Left colon (tissue), 2 donors: ENCODE data around the gene TEKT2. TPM values are rescaled to one million over a fixed set of nuclear protein-coding genes. Genes with fewer than 3 reads are reported as not detected.

Experiments used
- ATAC-seq: fragments of 200-7000 bp; cut with Tn5 transposase; one replicate; pipeline ENCODE4 v1.9.1; 2020; ENCODE audit warnings: mild to moderate bottlenecking, moderate library complexity
- DNase-seq, 2 donors: peaks; one replicate each; pipeline ENCODE4 v3.0.0-alpha.2; 2020
- intact Hi-C, 2 donors: fragments of 100-400 bp; cut with DNase I in 1 of 2; cut with micrococcal nuclease in 1 of 2; formaldehyde crosslinking; loops; one replicate each; pipeline versions ENCODE4 v1.11.2 to v1.14.0; 2022; cut with DNase I, micrococcal nuclease
- total RNA-seq, 2 donors: library from RNA; stranded (reverse); fragmentation: NEBNext Ultra II Directional; extraction: Animal tissue kit (Norgen Biotek cat#: 25700); gene quantifications; one replicate each; pipeline ENCODE4 v1.2.1, GENCODE V29; 2021
- donor health status: DM: no; HTN: no; CAD: no.
- donor health status: DM: yes; HTN: yes; CAD: no.

The TEKT2 gene
- total RNA-seq, 2 donors from 2014 or later = not detected

DNA sequence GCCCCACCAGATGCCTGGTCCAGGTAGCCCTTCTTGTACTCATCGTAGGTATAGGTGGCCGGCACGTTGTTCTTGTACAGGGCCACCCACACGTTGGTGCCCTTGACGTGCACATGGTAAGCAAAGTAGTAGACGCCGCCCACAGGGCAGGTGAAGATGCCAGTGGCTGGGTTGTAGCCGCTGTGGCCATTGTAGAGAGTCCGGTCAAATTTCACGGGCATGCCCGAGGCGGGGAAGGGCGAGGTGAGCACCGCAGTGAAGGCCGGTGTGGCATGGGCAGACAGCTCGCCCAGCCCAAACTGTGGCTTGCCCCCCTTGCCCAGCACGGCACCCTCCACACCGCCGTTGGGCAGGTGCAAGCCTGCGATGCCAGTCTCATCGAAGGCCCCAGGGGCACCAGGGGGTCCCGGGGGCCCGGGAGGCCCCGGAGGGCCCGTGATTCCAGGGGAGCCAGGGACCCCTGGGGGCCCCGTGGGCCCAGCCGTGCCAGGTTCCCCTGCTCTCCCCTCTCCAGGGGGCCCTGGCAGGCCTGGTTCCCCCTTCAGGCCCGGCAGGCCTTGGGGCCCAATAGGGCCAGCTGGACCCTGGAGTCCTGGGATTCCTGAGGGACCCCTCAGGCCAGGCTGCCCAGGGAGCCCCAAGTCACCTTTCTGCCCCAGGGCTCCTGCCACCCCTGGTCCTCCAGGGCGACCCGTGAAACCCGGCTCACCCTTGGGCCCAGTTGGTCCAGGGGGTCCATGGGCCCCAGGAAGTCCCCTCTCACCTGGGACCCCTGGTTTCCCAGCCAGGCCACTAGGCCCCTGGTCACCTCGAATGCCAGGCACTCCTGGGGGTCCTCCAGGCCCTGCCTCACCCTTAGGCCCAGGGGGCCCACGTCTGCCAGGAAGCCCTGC lies 14.0 kb downstream of the TEKT2 start:
- ATAC-seq = no peak
- no peak for DNase-seq
- intact Hi-C loops = loop anchor here in 1 of 2 donors (10.0 kb wide), 1 partner anchor 187 kb away; no protein-coding TSS in a partner anchor

DNA sequence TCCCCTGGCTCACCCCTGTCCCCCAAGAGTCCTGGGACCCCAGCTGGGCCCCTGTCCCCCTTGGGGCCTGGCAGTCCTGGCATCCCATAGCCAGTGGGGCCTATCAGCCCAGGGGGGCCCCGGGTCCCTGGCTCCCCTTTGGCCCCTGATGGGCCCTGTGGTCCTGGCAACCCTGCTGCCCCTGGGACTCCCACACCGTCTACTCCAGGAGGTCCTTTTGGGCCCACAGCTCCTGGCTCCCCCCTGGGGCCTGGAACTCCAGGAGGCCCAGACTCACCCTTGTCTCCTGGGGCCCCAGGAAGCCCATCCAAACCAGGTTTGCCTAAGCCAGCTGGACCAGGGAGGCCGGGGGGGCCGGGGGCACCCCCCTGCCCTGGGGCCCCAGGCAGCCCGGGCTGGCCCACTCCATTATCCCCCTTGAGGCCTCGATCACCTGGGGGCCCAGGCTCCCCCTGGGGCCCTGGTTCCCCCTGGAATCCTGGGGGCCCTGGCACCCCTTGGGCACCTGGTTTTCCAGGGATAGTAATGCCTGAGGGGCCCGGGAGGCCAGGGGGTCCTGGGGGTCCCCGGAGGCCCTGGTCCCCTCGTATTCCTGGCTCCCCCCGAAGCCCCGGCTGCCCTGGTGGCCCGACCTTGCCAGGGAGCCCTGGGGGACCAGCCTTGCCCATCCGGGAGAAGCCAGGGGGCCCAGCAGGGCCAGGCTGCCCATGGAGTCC lies 14.9 kb downstream of the TEKT2 start:
- DNase-seq = no peak
- intact Hi-C loops = loop anchor here in 1 of 2 donors (10.0 kb wide), 1 partner anchor 186 kb away; no protein-coding TSS in a partner anchor
- no peak for ATAC-seq

DNA sequence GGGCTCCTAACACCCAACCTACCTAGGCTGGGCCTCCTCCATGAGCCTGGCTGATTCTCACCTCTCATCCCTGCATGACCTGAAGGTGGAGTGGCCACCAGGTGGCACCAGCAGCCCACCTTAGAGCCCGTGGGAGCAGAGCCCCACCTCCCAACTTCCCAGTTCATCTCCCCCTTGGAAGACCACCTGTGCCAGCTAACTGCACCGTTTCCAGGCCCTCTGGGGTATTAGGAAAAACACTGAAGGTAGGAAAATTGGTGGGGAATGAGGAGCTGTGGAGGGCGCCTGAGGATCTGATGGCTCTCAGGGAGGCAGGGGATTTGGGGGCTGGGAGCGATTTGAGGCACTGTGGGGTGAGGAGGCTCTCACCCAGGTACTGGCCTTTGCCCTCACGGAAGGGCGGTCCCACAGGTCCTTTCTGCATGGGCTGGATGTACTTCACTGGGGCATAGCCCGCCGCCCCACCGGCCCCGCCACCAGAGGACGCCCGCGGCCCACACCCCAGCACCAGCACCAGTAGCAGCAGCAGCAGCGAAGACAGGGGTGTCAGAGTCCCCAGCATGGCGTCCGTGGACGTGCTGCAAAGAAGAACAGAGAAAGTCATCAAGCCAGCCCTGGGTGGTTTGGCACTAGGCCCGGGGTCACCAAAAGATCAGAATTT lies 15.9 kb downstream of the TEKT2 start:
- intact Hi-C loops = loop anchor here in 1 of 2 donors (10.0 kb wide), 1 partner anchor 185 kb away; no protein-coding TSS in a partner anchor
- DNase-seq (peak; percentile 58 to 89), ATAC-seq (peak; percentile 91)

DNA sequence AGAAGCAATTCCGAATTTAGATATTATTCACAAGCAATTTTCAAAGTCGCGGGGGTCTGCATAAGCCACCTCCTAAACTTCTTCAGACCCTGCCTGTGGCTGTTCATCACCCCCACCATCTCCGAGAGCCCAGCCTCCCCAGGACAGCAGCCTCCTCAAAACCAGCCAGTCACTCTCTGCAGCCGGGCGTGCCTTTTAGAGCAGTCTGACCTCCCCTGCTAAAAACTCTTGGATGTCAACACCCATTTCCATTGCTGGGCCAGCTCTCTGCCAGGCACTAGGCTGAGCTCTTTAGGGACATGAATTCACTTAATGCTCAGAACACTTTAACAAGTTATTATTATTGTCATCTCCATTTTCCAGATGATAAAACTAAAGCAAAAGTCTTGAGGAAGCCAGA lies 16.5 kb downstream of the TEKT2 start:
- intact Hi-C loops = no loop called here

DNA sequence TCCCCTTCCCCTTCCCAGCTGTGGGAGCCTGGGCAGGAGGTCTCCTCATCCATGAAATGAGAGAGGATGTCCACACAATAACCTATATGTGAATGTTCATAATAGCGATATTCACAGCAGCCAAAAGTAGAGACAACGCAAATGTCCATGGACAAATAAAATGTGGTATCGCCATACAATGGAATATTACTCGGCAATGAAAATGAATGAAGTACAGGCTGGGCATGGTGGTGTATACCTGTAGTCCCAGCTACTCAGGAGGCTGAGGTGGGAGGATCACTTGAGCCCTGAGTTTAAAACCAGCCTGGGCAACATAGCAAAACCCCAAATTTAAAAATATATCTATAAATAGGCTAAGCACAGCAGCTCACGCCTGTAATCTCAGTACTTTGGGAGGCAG lies 17.7 kb downstream of the TEKT2 start:
- intact Hi-C loops = no loop called here
- DNase-seq (no peak), ATAC-seq (no peak)

More for the DNA sequence above, 16.5 kb downstream of the TEKT2 start:
- DNase-seq = no peak
- ATAC-seq = no peak

DNA sequence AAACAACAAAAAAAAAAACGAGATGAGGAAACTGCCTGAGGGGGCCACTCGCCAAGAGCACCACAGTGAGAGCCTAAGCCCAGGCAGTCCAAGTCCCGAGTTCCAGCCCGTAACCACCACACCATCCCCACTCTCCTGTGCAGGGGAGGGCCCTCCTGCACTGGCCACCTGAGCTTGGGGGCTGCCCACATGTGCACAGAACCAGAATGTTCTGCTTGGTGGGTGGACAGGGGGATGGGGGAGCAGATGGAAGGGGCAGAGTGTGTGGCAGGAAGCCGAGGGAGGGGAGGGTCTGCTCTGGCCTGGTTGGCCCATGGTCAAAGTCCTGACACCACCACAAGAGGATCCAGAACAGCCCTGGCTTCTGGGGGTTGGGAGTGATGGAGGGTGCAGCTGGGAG lies 22.4 kb downstream of the TEKT2 start:
- no peak for DNase-seq
- ATAC-seq = no peak
- intact Hi-C loops = no loop called here

DNA sequence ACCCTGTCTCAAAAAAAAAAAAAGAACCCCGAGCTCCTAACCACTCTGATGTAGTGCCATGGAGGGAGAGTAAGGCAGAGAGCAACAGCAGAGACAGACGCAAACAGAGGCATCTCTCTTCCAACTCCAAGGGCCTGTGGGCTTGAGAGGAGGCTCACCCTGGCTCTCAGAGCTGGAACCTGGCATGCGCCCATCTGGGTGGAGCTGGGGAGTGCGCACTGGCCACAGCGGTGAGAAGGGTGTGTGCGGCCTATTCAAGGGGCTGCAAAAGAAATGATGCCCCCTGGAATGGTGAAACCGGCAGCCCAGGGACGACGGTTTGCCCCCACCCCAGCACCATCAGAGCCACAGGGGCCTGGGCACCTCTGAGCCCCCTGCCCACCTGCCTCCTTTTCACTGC lies 23.5 kb downstream of the TEKT2 start:
- no peak for DNase-seq
- ATAC-seq = no peak

DNA sequence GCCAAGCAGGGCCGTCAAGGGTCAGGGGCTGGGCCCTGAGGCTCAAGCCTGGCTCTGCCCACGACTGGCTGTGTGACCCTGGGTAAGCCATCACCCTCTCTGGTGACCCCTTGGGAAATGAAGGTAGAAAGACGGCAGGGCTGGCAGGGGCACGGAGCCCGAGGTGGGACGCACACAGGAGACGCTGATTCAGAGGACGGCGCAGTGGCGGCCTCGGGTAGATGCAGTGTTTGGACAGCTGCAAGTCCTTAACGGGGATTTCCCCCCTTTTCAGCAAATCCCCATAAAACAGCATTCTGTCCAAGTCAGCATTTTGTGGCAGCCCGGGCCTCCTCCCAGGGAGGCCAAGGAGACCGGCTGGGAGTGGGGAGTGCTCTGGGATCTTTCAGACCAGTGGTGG lies 24.4 kb downstream of the TEKT2 start:
- intact Hi-C loops = no loop called here
- DNase-seq (no peak), ATAC-seq (no peak)

More for the DNA sequence above, 23.5 kb downstream of the TEKT2 start:
- intact Hi-C loops = no loop called here

DNA sequence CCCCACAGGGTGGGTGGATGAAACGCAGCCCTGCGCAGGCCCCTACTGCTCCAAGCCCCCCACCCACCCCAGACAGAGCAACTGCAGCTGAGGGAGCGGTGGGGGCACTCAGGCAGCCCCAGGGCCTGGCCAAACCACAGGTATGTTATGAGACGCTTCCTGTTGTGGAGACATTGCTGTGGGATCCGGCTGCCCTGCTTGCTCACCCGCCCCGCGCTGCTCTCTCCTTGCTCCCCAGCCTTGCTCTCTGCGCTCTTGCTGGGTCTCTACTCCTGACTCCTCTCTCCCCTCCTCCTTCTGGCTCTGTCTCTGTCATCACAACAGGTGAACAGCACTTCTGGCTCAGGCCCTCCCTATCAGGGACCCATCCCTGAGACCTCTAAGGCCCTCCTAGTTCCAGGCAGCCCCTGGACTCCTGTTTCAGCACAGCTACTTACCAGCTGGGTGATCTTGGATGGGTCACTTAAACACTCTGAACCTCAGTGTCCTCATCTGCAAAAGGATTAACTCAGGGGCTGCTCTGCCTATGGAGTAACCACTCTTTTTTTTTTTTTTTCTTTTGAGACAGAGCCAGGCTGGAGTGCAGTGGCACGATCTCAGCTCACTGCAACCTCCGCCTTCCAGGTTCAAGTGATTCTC lies 25.3 kb downstream of the TEKT2 start:
- no peak for DNase-seq
- intact Hi-C loops = no loop called here
- ATAC-seq = no peak

DNA sequence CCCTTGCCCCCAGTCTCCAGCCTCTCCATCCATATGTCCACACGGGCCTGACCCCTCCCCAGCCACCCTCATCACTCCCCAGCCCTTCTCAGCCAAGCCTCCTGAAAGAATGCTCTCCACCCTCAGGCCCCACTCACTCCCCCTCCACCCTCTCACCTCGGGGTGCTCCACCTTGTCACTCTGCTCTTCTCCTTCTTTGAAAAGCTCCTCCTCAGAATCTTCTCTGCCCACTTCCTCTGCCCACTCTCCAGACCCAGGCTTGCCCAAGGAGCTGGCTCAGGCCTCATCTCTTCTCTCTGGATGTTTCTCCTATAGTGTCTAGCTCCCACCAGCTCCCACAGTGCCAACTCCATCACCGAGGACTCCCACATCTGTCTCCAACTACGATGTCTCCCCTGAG lies 27.3 kb downstream of the TEKT2 start:
- intact Hi-C loops = no loop called here
- no peak for ATAC-seq

DNA sequence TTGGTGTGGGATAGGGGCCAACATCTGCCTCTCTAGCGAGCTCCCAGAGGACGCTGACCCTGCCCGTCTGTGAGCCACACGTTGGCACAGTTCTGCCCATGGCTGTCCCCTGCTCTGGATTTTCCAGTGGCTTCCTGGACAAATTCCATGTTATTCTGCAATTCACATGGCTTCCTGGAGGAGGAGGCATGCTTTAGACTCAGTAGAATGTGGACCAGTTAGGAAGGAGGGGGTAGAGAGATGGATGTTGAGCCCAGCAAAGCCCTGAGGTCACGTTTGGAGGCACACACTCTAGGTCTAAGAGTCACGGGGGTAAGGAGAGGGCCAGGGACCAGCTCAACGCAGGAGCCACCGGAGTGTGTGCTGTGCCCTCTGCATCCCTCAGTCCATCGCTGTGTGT lies 28.9 kb downstream of the TEKT2 start:
- DNase-seq (no peak), ATAC-seq (no peak)
- intact Hi-C loops = no loop called here

More for the DNA sequence above, 27.3 kb downstream of the TEKT2 start:
- no peak for DNase-seq

DNA sequence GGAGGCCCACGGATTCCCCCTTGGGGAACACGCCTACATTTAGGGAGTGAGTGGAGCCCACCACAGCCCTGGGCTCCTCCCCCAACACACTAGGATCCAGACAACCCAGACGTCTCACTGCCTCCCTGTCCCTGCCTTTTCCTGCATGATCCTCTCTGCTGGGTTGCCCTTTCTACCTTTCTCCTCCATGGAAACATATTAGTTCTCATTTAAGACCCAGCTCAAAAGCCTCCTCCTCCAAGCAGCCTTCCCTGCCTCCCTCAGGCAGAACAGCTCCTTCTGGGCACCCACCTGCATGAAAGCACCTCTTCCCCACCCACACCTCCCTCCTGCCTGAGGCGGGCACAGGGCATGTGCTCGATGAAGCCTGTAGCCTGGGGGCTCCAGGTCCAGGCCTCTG lies 30.5 kb downstream of the TEKT2 start:
- ATAC-seq (no peak), DNase-seq (no peak)
- intact Hi-C loops = no loop called here

DNA sequence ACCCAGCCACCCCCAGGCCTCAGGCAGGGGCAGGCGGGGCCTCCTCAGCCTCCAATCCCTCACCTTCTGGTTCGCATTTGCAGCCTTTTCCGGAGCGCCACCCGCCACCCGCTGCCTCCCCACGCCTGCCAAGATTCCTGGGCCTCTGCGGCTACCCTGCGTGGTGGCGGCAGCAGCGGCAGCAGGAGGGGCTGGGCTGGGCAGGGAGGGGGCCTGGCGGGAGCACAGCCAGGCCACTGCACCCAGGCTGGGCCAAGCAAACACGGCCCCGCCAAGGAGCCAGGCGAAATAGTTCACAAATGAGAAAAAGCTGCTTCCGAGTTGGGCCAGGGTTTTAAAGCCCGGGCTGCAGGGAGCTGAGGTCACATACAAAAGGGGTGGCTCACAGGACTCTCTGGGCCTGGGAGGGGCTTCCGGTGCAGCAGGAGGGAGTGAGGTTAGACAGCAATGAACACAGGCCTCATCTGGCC lies 31.3 kb downstream of the TEKT2 start:
- intact Hi-C loops = no loop called here
- ATAC-seq (no peak), DNase-seq (no peak)

DNA sequence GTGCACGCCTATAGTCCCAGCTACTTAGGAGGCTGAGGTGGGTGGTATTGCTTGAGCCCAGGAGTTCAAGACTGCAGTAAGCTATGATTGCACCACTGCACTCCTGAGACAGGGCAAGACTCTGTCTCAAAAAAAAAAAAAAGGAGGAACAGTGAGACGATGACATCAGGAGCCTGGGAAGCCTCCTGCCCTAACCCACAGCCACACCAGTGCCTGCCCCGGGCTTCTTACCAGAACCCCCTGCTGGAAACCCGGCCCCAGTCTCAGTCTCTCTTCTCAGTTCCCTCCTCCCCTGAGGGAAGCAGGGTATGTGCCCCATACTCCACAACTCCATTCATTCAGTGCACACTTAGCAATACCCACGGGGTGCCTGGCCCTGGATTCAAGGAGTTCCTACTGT lies 32.0 kb downstream of the TEKT2 start:
- intact Hi-C loops = no loop called here
- ATAC-seq = no peak

DNA sequence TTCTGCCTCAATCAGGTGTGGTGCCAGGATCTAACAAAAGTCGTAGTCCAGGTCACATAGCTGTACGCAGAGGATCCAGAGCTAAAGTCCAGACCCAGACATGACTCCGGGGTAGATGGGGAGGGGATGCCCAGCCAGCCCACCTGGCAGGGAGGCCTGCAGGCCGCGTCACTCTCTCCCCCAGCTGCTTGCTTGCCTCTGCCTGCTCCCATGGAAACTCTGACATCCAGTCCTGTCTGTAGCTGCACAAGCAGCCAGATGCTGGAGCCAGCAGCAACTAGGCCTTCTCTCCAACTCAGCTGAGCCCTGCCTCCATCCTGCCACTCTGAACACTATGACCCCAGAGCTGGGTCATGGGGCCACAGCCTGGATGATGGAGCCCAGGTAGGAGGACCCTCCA lies 33.0 kb downstream of the TEKT2 start:
- intact Hi-C loops = no loop called here
- no peak for ATAC-seq
- DNase-seq = no peak

More for the DNA sequence above, 32.0 kb downstream of the TEKT2 start:
- DNase-seq = no peak

DNA sequence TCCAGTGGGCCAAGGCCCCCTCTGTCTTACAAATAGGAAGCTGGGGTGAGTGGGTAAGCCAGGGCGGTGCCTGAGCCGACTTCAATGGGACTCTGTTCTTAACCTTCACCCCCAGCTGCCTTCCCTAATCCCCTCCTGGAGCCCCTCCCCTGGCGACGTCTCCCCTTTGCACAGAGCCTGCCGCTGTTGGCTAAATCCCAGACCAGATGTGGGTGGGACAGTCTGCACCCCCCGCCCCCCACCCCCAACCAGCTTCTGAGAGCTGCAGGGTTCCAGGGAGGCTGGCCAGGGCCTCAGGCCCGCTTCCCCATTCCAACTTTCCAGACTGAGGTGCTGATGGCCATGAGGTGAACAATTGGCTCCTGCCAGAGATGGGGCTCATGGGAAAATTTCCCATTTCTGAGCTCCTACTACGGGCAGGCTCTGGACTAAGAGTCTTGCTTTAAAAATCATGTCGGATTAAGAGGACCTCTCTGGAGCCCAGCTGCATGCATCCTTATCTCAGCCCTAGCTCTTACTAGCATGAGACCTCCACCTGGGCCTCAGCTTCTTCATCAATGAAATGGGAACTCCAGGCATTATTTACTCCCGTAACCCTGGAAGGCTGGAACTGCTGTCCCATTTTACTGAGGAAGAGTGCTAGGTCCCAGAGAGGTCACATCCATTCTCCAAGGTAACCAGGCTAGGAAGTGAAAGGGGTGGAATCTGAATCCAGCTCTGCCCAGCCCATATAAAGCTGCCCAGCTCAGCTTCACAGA lies 34.7 kb downstream of the TEKT2 start:
- DNase-seq (no peak), ATAC-seq (no peak)
- intact Hi-C loops = no loop called here

DNA sequence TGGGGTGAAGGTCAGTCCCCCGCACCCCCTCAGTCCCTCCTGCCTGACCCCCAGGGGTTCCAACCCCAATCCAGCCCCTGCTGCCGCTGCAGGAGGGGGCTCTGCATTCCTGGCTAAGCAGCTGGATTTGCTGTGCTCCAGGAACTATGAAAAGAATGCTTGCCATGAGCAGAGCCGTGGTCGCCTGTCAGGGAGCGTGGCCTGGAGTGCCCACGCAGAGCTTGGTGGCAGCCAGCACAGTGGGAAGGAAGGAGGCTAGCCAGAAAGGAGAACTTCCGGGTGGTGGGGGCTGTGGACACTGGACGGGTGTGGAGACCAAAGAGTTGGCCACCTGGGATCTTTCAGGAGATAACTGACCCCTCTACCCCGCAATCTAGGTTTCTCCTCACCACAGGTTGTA lies 35.6 kb downstream of the TEKT2 start:
- ATAC-seq (no peak), DNase-seq (no peak)
- intact Hi-C loops = no loop called here
